Coronary artery (tissue), 2 donors: ENCODE measurements around the gene ZNF860.

Experiments
- DNase-seq: peaks from one replicate; pipeline ENCODE4 v3.0.0-alpha.2; 2017; ENCODE audit warnings: low spot score
- H3K27ac ChIP-seq, 2 donors: fragments of 200-600 bp; sonication (generic); one replicate each; pipeline ENCODE4 v1.5.1; 2016 to 2019
- H3K4me3 ChIP-seq: fragments of 200-600 bp; sonication (generic); 2 replicates; pipeline ENCODE4 v1.5.1; 2016; ENCODE audit warnings: mild to moderate bottlenecking, moderate library complexity
- CTCF ChIP-seq: fragments of 200-600 bp; sonication (generic); IDR thresholded peaks from one replicate; pipeline ENCODE4 v1.5.1; 2019; ENCODE audit warnings: antibody characterized with exemption

The ZNF860 gene

DNA sequence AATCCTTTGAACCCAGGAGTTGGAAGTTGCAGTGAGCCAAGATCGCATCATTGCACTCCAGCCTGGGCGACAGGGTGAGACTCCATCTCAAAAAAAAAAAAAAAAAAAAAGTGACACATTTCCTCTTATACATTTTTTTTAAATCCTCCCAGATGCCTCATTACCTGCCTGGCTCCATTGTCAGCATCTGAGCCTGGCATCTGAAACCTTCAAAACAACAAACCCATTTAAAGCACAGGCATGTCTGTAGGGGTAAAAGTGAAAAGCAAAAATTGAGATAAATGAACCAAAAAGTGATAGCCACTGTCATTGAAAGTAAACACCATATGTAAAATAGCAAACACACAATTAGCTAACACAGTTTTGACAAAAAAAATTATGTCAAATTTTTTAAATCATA is 39.1 kb upstream of the ZNF860 start:
- TF ChIP-seq CTCF, result no peak
- DNase-seq, result no peak
- Histone ChIP-seq H3K27ac (no peak overlapping the region), H3K4me3 (no peak overlapping the region)

GRCh38 chr3:31943041-31943440 is 38.5 kb upstream of the ZNF860 start:
- no peak for TF ChIP-seq CTCF
- no peak overlapping the region for H3K4me3 ChIP-seq
- H3K27ac ChIP-seq, result no peak overlapping the region
- no peak for DNase-seq

DNA sequence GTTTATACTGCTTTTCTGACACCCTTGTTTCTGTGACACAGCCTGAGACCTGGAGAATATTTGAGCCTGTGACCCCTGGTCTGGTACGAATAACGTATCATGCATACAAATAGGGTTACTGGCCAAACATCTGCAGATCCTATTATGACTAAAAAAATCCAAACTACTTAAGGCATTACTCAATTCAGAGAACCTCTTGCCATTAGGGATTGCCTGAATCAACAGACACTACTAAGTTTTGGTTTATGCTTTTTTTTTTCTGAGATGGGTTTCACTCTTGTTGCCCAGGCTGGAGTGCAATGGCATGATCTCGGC is 35.9 kb upstream of the ZNF860 start:
- Histone ChIP-seq H3K27ac (peak overlapping the region in 1 of 2 donors; percentile 50), H3K4me3 (no peak overlapping the region)
- DNase-seq, result no peak
- no peak for TF ChIP-seq CTCF

GRCh38 chr3:31946484-31947081 is 35.0 kb upstream of the ZNF860 start:
- no peak for DNase-seq
- Histone ChIP-seq H3K27ac (no peak overlapping the region), H3K4me3 (no peak overlapping the region)
- TF ChIP-seq CTCF, result no peak

DNA sequence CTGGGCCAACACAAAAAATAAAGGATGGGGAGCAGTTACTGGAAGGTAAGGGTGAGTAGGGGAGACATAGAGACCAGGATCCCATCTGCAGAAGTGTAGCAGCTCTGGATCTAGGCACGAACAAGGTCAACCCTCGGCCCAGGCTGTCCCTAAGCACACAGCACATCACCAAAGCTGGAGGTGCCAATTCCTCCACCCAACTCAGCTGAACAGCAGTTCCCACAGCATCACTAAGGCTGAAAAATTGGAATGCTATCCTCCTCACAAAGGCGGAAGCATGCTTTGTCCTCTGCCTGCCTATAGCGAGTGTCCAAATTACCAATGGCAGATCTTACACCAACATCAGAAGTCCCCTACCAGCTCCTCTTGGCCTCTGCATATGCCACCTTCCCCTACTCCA is 34.4 kb upstream of the ZNF860 start:
- Histone ChIP-seq H3K4me3 (no peak overlapping the region), H3K27ac (no peak overlapping the region)

DNA sequence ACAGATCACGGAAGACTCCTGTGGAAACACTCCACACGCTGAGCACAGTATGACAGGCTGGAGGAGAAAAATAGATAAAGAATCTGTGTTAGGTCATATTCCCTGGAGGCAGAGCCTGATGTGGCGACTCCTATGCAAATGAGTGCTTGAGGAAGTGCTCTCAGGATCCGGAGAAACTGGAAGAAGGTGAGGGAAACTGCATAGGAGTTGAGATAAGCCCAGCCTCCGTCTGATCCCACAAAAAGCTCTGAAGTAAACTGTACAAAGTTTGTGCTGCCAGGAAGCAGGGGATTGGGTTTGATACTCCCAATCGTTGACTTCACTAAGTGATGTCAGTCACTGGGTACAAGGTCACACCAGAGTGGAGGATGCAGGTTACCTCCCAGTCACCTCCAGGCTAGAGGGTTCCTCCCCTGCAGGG is 33.9 kb upstream of the ZNF860 start:
- no peak for DNase-seq
- Histone ChIP-seq H3K4me3 (no peak overlapping the region), H3K27ac (no peak overlapping the region)
- TF ChIP-seq CTCF, result no peak

More for the DNA sequence above, 34.4 kb upstream of the ZNF860 start:
- DNase-seq, result no peak
- TF ChIP-seq CTCF, result no peak

- no peak for DNase-seq
- TF ChIP-seq CTCF, result no peak
- H3K4me3 ChIP-seq, result no peak overlapping the region
- no peak overlapping the region for H3K27ac ChIP-seq
These were observed 33.3 kb upstream of the ZNF860 start for GRCh38 chr3:31948280-31948679.
